GM10266 (cell line): Measurements from ENCODE around the gene PDF.

ENCODE experiments used
- DNase-seq: peaks from one replicate; pipeline ENCODE4 v3.0.0; 2012; ENCODE audit errors: extremely low spot score
- TF ChIP-seq, protein P1 (sequence below): IDR thresholded peaks from 2 replicates; pipeline ENCODE4 v1.5.1; 2012; ENCODE audit warnings: mild to moderate bottlenecking, low read depth; ENCODE audit not compliant: control insufficient read depth, insufficient read depth; ENCODE audit errors: missing control alignments

PDF gene

DNA sequence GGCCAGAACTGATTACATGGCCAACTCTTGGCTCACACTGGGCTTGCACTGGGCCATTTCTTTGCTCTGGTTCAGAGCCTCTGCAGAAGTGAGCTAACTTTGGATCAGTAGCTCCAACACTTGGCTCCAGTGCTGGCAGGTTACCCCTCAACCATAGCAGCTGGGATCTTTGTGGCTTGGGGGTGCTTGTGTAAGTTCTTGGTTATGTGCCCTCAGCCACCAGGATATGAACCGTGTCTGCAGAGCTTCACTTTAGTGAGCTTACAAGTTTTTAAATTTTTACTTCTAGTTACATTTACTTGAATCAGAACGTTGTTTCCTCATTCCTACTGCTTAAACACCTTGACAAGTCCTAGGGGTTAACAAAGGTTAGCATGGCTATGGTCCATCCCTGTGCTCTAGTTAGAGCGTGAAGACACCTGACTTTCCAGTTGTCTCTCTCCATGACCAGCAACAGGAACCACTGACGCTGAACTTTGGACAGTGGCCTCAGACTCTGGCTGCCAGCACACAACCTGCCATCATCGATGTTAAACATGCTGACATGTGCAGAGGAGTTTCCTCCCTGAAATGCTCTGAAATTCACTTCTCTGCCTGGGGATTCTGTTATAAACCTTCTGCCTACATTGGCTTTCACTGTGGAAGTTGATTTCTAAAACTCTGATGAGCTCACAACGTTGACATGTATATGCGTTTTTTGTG, 4.1 kb downstream of the PDF start:
- TF ChIP-seq, protein P1, sequence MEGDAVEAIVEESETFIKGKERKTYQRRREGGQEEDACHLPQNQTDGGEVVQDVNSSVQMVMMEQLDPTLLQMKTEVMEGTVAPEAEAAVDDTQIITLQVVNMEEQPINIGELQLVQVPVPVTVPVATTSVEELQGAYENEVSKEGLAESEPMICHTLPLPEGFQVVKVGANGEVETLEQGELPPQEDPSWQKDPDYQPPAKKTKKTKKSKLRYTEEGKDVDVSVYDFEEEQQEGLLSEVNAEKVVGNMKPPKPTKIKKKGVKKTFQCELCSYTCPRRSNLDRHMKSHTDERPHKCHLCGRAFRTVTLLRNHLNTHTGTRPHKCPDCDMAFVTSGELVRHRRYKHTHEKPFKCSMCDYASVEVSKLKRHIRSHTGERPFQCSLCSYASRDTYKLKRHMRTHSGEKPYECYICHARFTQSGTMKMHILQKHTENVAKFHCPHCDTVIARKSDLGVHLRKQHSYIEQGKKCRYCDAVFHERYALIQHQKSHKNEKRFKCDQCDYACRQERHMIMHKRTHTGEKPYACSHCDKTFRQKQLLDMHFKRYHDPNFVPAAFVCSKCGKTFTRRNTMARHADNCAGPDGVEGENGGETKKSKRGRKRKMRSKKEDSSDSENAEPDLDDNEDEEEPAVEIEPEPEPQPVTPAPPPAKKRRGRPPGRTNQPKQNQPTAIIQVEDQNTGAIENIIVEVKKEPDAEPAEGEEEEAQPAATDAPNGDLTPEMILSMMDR, result no peak
- no peak for DNase-seq

DNA sequence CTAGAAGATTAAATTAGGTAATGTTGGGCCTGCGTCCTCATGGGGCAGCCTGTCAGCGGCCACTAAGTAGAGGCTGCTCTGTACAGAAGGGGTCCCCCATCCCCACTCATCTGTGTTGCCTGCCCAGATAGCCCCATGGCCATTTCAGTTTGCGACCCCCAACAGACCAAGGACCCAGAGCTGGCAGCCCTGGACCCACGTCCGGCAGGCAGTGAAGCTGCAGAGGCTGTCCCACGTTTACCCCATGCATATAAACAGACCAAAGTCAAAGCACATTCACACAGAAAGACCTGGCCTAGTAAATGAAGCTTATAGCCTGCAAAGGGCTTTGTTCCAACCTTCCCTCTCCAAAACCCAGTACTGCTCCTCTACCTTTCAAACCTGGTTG, 4.6 kb downstream of the PDF start:
- TF ChIP-seq, protein P1, result no peak
- no peak for DNase-seq

DNA sequence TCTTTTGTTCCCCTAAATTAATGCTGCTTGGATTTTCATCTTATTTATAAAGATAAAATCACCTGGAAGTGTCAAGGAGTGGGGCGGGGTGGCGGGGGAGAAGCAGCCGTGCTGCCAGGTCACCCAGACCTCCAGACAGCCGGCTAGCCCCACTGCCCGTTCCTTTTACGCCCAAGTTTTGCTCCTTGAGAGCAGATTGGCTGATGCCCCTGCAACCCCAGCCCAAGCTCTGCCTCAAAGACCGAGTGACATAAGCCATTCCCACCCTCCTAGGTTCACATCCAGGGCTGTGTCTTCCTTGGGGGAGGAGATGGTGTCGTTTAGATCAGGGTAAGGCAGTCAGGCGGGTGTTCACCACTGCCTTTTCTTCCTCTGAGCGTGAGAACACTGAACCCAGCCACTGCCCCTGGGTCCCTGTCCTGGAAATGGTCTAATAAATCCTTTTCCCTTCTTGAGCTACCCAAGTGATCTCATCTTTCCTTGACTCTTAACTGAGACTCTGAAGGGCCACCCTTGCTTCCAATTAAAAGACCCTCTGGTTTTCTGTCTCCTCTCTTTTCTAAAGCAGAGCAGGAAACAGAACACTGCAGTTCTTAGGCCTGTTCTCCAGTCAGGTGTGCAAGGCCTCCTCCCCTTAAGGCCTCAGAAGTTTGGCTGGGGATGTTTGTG, 5.7 kb downstream of the PDF start:
- TF ChIP-seq, protein P1, result no peak
- DNase-seq, result no peak

DNA sequence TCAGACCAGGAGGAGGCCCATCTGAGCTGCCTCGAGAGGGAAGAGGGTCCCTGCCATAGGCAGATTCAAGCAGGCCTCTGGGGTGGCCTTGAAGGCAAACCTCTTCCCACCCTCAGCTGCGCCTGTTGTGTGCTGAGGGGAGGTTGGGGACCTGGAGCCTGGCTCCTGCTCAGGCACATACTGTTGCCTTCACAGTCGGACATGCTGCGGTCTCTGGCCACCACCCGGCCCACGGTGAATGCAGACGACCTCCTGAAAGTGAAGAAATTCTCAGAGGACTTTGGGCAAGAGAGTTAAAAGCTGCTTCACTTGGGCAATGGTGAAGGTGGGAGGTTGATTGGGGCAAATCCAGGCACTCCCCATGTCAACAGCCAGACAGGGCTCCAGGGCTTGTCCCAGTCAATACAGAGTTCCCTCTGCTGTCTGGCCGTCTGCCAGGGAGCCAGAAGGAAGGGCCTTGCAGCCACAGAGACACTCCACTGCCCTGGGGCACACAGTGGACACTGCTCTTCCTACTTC, 6.3 kb downstream of the PDF start:
- TF ChIP-seq, protein P1, result no peak
- DNase-seq, result no peak

DNA sequence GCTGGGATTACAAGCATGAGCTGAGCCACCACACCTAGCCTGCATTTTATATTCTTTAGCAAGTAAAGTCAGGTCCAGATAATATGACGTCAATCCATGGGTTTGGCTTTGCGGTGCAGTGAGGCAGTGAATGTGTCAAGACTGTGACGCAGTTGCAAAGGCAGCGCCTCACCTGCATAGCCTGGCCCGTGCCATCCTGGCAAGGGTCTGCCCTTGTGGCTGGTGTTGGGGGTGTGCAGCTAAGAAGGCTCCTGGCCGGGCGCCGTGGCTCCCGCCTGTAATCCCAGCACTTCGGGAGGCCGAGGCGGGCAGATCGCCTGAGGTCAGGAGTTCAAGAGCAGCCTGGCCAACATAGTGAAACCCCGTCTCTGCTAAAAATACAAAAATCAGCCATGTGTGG, 7.0 kb downstream of the PDF start:
- no peak for DNase-seq
- TF ChIP-seq, protein P1, result no peak

DNA sequence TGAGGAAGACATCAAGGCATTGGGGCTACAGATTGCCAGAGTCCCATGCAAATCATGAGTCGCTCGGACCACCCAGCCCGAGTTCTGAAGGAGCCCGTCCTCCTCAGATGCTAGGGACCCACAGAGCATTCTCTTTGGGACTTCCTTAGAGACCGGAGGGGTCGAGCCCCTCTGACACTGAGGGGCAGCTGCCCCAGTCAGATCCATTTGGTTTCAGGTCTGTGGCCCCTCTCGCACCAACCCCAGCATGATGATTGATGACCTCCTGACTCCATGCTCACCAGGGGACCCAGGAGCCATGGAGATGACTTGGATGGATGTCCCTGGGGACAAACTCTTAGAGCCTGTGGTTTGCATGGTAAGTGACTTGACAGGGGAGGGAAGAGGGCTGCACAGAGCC, 8.0 kb downstream of the PDF start:
- TF ChIP-seq, protein P1, result no peak
- no peak for DNase-seq

DNA sequence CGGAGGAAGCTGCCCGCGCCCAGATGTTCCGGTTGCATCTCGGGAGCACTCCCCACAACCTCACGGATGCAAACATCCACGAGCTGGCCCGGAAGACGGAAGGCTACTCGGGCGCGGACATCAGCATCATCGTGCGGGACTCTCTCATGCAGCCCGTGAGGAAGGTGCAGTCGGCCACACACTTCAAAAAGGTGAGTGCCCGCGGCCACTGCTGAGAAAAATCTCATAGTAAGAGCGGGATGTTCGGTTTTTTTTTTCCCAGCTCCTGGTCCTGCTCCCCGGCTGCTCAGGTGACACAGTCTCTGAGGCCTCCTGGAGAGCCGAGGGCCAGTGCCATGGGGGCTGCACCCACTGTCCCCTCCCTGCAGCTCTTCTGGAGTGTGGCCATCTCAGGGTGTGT, 9.3 kb downstream of the PDF start:
- DNase-seq, result no peak
- TF ChIP-seq, protein P1, result no peak
